H1 (cell line): Measurements from ENCODE around the gene SND1. TPM values are rescaled to one million over a fixed set of nuclear protein-coding genes. Genes with fewer than 3 reads are reported as not detected.

Experiments used
- CTCF ChIA-PET: fragments of 300-600 bp; sonication (Branson Sonifier 250); formaldehyde crosslinking; loops from one replicate; lab custom pipeline; 2021; ENCODE audit not compliant: partially characterized antibody; lab: Charles Lee
- POLR2A ChIA-PET: fragments of 300-600 bp; sonication (Branson Sonifier 250); formaldehyde crosslinking; loops from one replicate; lab custom pipeline; 2021; ENCODE audit warnings: inconsistent platforms; ENCODE audit not compliant: partially characterized antibody; lab: Charles Lee
- DNase-seq, 2 experiments: peaks; one replicate each; pipeline versions ENCODE4 v3.0.0 to v3.0.0-alpha.2; 2010 to 2022; ENCODE audit warnings: low spot score in 2 of 2, low read depth in 1 of 2, mixed read lengths in 1 of 2
- FAIRE-seq: peaks from 2 replicates; lab custom pipeline; 2011; peaks lifted over from hg19 to GRCh38; lab: Jason Lieb, UNC
- H2AFZ ChIP-seq: 2 replicates; pipeline ENCODE4 v1.8.1; 2012; ENCODE audit warnings: low read length, inconsistent platforms
- H2AK5ac ChIP-seq: 2 replicates; pipeline ENCODE4 v1.6.1; 2013; ENCODE audit warnings: low read depth, low read length
- H2BK120ac ChIP-seq: replicated peaks from 2 replicates; pipeline ENCODE3; 2013; ENCODE audit warnings: low read depth, low read length, inconsistent platforms
- H2BK12ac ChIP-seq: 2 replicates; pipeline ENCODE4 v1.6.1; 2013; ENCODE audit warnings: low read depth, low read length
- H2BK15ac ChIP-seq: 2 replicates; pipeline ENCODE4 v1.6.1; 2013; ENCODE audit warnings: low read length
- H2BK20ac ChIP-seq: 2 replicates; pipeline ENCODE4 v1.6.1; 2013; ENCODE audit warnings: low read length
- H2BK5ac ChIP-seq: 2 replicates; pipeline ENCODE4 v1.6.1; 2013; ENCODE audit warnings: low read depth, low read length
- H3K14ac ChIP-seq: 2 replicates; pipeline ENCODE4 v1.6.1; 2013; ENCODE audit warnings: inconsistent platforms; ENCODE audit not compliant: insufficient read length
- H3K18ac ChIP-seq: 2 replicates; pipeline ENCODE4 v1.6.1; 2013; ENCODE audit warnings: low read length; ENCODE audit errors: extremely low read depth
- H3K23ac ChIP-seq: 2 replicates; pipeline ENCODE4 v1.6.1; 2013; ENCODE audit warnings: inconsistent platforms; ENCODE audit not compliant: insufficient read length
- H3K23me2 ChIP-seq: 2 replicates; pipeline ENCODE4 v1.6.1; 2013; ENCODE audit warnings: low read depth, low read length
- H3K27ac ChIP-seq: 2 replicates; pipeline ENCODE4 v1.6.1; 2011; ENCODE audit warnings: low read depth, low read length, inconsistent platforms
- H3K27me3 ChIP-seq, 4 experiments: replicated peaks in 1 of 4; 1 replicate in 1 of 4; 2 replicates in 3 of 4; pipeline versions ENCODE4 v1.6.1 to v1.8.1; 2011 to 2013; ENCODE audit warnings: low read length in 3 of 4, mild to moderate bottlenecking in 3 of 4, inconsistent platforms in 2 of 4, mixed read lengths in 2 of 4, moderate library complexity in 1 of 4; ENCODE audit not compliant: control insufficient read depth in 3 of 4, insufficient read depth in 3 of 4; ENCODE audit errors: extremely low read depth in 1 of 4
- H3K36me3 ChIP-seq, 4 experiments: 2 replicates each; pipeline versions ENCODE4 v1.6.1 to v1.8.1; 2011 to 2013; ENCODE audit warnings: mild to moderate bottlenecking in 4 of 4, low read length in 3 of 4, moderate library complexity in 2 of 4, control low read depth in 1 of 4, inconsistent platforms in 1 of 4; ENCODE audit not compliant: insufficient read depth in 4 of 4, control insufficient read depth in 2 of 4
- H3K4ac ChIP-seq: replicated peaks from 2 replicates; pipeline ENCODE3; 2013; ENCODE audit warnings: low read length, low read depth, mixed read lengths, inconsistent platforms; ENCODE audit not compliant: insufficient read length
- H3K4me1 ChIP-seq, 4 experiments: replicated peaks in 1 of 4; 1 replicate in 1 of 4; 2 replicates in 3 of 4; pipeline versions ENCODE4 v1.6.1 to v1.8.1; 2011 to 2013; ENCODE audit warnings: low read length in 3 of 4, inconsistent platforms in 2 of 4, mixed read lengths in 1 of 4; ENCODE audit not compliant: insufficient read depth in 4 of 4, control insufficient read depth in 3 of 4
- H3K4me2 ChIP-seq, 2 experiments: 2 replicates each; pipeline versions ENCODE4 v1.6.1 to v1.8.1; 2011 to 2013; ENCODE audit warnings: low read depth in 2 of 2, low read length in 2 of 2, control low read depth in 1 of 2, inconsistent platforms in 1 of 2, mild to moderate bottlenecking in 1 of 2; ENCODE audit not compliant: insufficient read depth in 1 of 2
- H3K4me3 ChIP-seq, 4 experiments: fragments of 200-600, 300-600 bp in 1 of 4; sonication (generic), shearing (Covaris generic), sonication (Bioruptor Twin) in 1 of 4; 2 replicates each; pipeline versions ENCODE4 v1.5.1 to v1.8.1; 2011 to 2016; ENCODE audit warnings: low read length in 4 of 4, low read depth in 3 of 4, control low read depth in 2 of 4, inconsistent platforms in 2 of 4, mild to moderate bottlenecking in 2 of 4, mixed read lengths in 1 of 4, moderate library complexity in 1 of 4; ENCODE audit not compliant: insufficient read depth in 2 of 4; ENCODE audit errors: extremely low read depth in 1 of 4
- H3K56ac ChIP-seq: replicated peaks from 2 replicates; pipeline ENCODE3; 2013; ENCODE audit warnings: low read depth, mild to moderate bottlenecking, mixed read lengths, low read length, inconsistent platforms; ENCODE audit not compliant: insufficient read length
- H3K79me1 ChIP-seq: 2 replicates; pipeline ENCODE4 v1.6.1; 2013; ENCODE audit warnings: low read depth, low read length, control low read depth
- H3K79me2 ChIP-seq, 2 experiments: 2 replicates each; pipeline versions ENCODE4 v1.6.1 to v1.8.1; 2012 to 2013; ENCODE audit warnings: low read length in 2 of 2, mild to moderate bottlenecking in 2 of 2, inconsistent platforms in 1 of 2; ENCODE audit not compliant: insufficient read depth in 2 of 2, control insufficient read depth in 1 of 2
- H3K9ac ChIP-seq, 4 experiments: replicated peaks in 1 of 4; 1 replicate in 1 of 4; 2 replicates in 3 of 4; pipeline versions ENCODE4 v1.6.1 to v1.8.1; 2011 to 2013; ENCODE audit warnings: low read depth in 3 of 4, low read length in 3 of 4, control low read depth in 2 of 4, mild to moderate bottlenecking in 2 of 4, moderate library complexity in 2 of 4, inconsistent platforms in 1 of 4; ENCODE audit errors: extremely low read depth in 1 of 4
- H3K9me3 ChIP-seq, 2 experiments: 2 replicates each; pipeline versions ENCODE4 v1.6.1 to v1.8.1; 2012 to 2013; ENCODE audit warnings: mild to moderate bottlenecking in 2 of 2, moderate library complexity in 2 of 2, control low read depth in 1 of 2, inconsistent platforms in 1 of 2, low read depth in 1 of 2, low read length in 1 of 2, mixed read lengths in 1 of 2; ENCODE audit not compliant: insufficient read depth in 2 of 2
- H4K20me1 ChIP-seq, 2 experiments: replicated peaks in 1 of 2; 2 replicates each; pipeline versions ENCODE3 to v1.8.1; 2011 to 2013; ENCODE audit warnings: inconsistent platforms in 2 of 2, low read length in 2 of 2, mild to moderate bottlenecking in 1 of 2; ENCODE audit not compliant: insufficient read depth in 2 of 2, control insufficient read depth in 1 of 2
- H4K5ac ChIP-seq: 2 replicates; pipeline ENCODE4 v1.6.1; 2013; ENCODE audit warnings: low read length, low read depth, mixed read lengths, inconsistent platforms; ENCODE audit not compliant: insufficient read length
- H4K8ac ChIP-seq: 2 replicates; pipeline ENCODE4 v1.8.0; 2013; ENCODE audit warnings: mild to moderate bottlenecking, moderate library complexity, low read length, inconsistent platforms; ENCODE audit not compliant: insufficient read depth; ENCODE audit errors: extremely low read depth
- H4K91ac ChIP-seq: replicated peaks from 2 replicates; pipeline ENCODE3; 2013; ENCODE audit warnings: low read length, mixed read lengths, inconsistent platforms; ENCODE audit not compliant: insufficient read length
- ASH2L ChIP-seq: fragments of 200-600, 300-600 bp; sonication (generic); IDR thresholded peaks from one replicate; pipeline ENCODE4 v1.7.1; 2017; ENCODE audit warnings: low read length
- CBX8 ChIP-seq: fragments of 300-800, 300-1000 bp; sonication (generic); IDR thresholded peaks from 2 replicates; pipeline ENCODE4 v1.7.1; 2016; ENCODE audit warnings: low read depth, low read length, borderline replicate concordance
- CHD1 ChIP-seq: IDR thresholded peaks from 2 replicates; pipeline ENCODE4 v1.6.1; 2012; ENCODE audit warnings: low read depth, low read length, improper control_type of control experiment
- EZH2 ChIP-seq: fragments of 200-600 bp; sonication (generic); IDR thresholded peaks from 2 replicates; pipeline ENCODE4 v1.7.1; 2012; ENCODE audit warnings: low read depth, mild to moderate bottlenecking, moderate library complexity, low read length, inconsistent platforms; ENCODE audit not compliant: severe bottlenecking
- GABPA ChIP-seq: IDR thresholded peaks from 2 replicates; pipeline ENCODE4 v1.6.1; 2011; ENCODE audit warnings: mild to moderate bottlenecking, low read length, moderate library complexity, borderline replicate concordance; ENCODE audit not compliant: insufficient read depth
- GTF2F1 ChIP-seq: IDR thresholded peaks from 2 replicates; pipeline ENCODE4 v1.6.1; 2012; ENCODE audit warnings: low read depth, low read length, improper control_type of control experiment, borderline replicate concordance
- KDM5A ChIP-seq: fragments of 200-600 bp; IDR thresholded peaks from 2 replicates; pipeline ENCODE4 v1.7.1; 2012; ENCODE audit warnings: mild to moderate bottlenecking, low read length, inconsistent platforms, mixed read lengths
- SP1 ChIP-seq: IDR thresholded peaks from 2 replicates; pipeline ENCODE4 v1.6.1; 2011; ENCODE audit warnings: low read depth, low read length
- SP4 ChIP-seq: IDR thresholded peaks from 2 replicates; pipeline ENCODE4 v1.6.1; 2012; ENCODE audit warnings: low read length, inconsistent platforms
- TAF7 ChIP-seq: optimal IDR thresholded peaks from 2 replicates; pipeline ENCODE3; 2011; ENCODE audit warnings: low read depth, mild to moderate bottlenecking, inconsistent platforms, low read length, moderate library complexity, borderline replicate concordance
- TCF12 ChIP-seq: IDR thresholded peaks from 2 replicates; pipeline ENCODE4 v1.6.1; 2011; ENCODE audit warnings: low read depth, mild to moderate bottlenecking, low read length
- USF2 ChIP-seq: IDR thresholded peaks from 2 replicates; pipeline ENCODE4 v1.6.1; 2011; ENCODE audit warnings: low read length, improper control_type of control experiment
- ZNF274 ChIP-seq: IDR thresholded peaks from 2 replicates; pipeline ENCODE4 v1.7.0; 2012; ENCODE audit warnings: low read length, borderline replicate concordance; ENCODE audit errors: extremely low read depth
- WGBS, 2 experiments: shearing (Covaris generic) in 1 of 2; methylation state at CpG; one replicate each; pipeline versions ENCODE4 v1.1.6 to v1.1.7; 2013 to 2015; ENCODE audit warnings: low lambda C conversion rate in 2 of 2, mixed read lengths in 2 of 2, inconsistent platforms in 1 of 2, low coverage in 1 of 2, missing lambda C conversion rate in 1 of 2; ENCODE audit not compliant: insufficient replicate concordance in 2 of 2, insufficient coverage in 1 of 2, insufficient read length in 1 of 2; ENCODE audit errors: extremely low coverage in 1 of 2, missing lambda C conversion rate in 1 of 2; 5-methylcytosine and 5-hydroxymethylcytosine counted together
- polyA plus RNA-seq, 7 experiments: library from polyadenylated mRNA; depleted of rRNA in 3 of 7; stranded (reverse) in 5 of 7; unstranded in 2 of 7; fragments of >200 nt in 5 of 7; fragments of 200-250 nt in 2 of 7; gene quantifications; 1 replicate in 5 of 7; 2 replicates in 1 of 7; 4 replicates in 1 of 7; pipeline versions ENCODE4 v1.2.1 to v1.2.3, GENCODE V29; 2011 to 2013; ENCODE audit warnings: missing spikeins in 2 of 7, mixed read lengths in 2 of 7
- total RNA-seq: library from RNA; stranded (reverse); fragmentation: NEBNext Ultra II Directional; extraction: Animal tissue kit (Norgen Biotek cat#: 25700); gene quantifications from 2 replicates; pipeline ENCODE4 v1.2.1, GENCODE V29; 2021

SND1 gene
- total and polyA plus RNA-seq, 2 of the 8 experiments (the other 6 are each of a cell fraction or from before 2014, with no cell fraction given) = 122 to 290 TPM

- Histone ChIP-seq H3K9ac (no peak overlapping the region), H4K8ac (no peak overlapping the region), H2BK12ac (peak overlapping the region; percentile 22; the same call in 1 of the 2 replicates), H3K27ac (no peak overlapping the region), H2AK5ac (no peak overlapping the region), H3K18ac (peak overlapping the region; percentile 36), H3K9me3 (no peaks in the 10 kb centered on the region), H3K56ac (no peak overlapping the region), H4K5ac (no peak overlapping the region), H3K79me1 (no peaks in the 10 kb centered on the region), H2BK5ac (no peak overlapping the region), H3K36me3 (peaks cover 0 to 3% (median 0%) of the 10 kb centered on the region in 4 experiments; a peak in 1 of 8 replicates), H2BK120ac (no peak overlapping the region), H3K23ac (no peak overlapping the region), H3K4me1 (peaks cover 11 to 27% (median 19%) of the 10 kb centered on the region in 4 experiments), H4K20me1 (peaks cover 13 to 15% of the 10 kb centered on the region in 2 experiments), H3K4me2 (peak overlapping the region; percentile 9 to 39; a peak in 1 of 4 replicates), H3K14ac (no peak overlapping the region), H3K27me3 (no peaks in the 10 kb centered on the region), H3K79me2 (0 out of 4 replicates have a peak, but pooled peaks cover 0 to 8% of the 10 kb centered on the region in 2 experiments), H2BK20ac (0 out of 2 replicates have a peak overlapping the region, but pooled peaks have one; percentile 9), H3K4me3 (no peak overlapping the region), H4K91ac (no peak overlapping the region), H3K23me2 (no peaks in the 10 kb centered on the region), H2BK15ac (no peak overlapping the region), H3K4ac (no peak overlapping the region), H2AFZ (no peak overlapping the region)
- FAIRE-seq = no peak
- WGBS, 2 experiments = 75% methylated on average over 6 of the region's 6 CpGs; no CpG with 5 or more reads in 1 of the 2 experiments
- POLR2A ChIA-PET = interaction anchor here (1.4 kb wide), 1 partner anchor 9 kb away, joined by 5 read pairs; no protein-coding TSS in a partner anchor
- peak in 1 of 2 experiments; percentile 89 for DNase-seq
- CTCF ChIA-PET = interaction anchor here (0.6 to 7.3 kb wide), 63 partner anchors 9 to 487 kb away, joined by 3 to 59 read pairs (median 5); partner anchors contain the start of gene LRRC4
- TF ChIP-seq ZNF274 (no peak), SP1 (0 out of 2 replicates have a peak, but pooled peaks have one; percentile 9), TCF12 (no peak), TAF7 (no peak), CHD1 (no peak), ASH2L (no peak), GABPA (no peak), KDM5A (no peak), USF2 (no peak), SP4 (no peak), EZH2 (no peak), GTF2F1 (no peak), CBX8 (no peak)
These were observed 368.2 kb downstream of the SND1 start for GRCh38 chr7:128020159-128020558.
